Measurements from ENCODE around the gene DBN1.

DBN1 gene

GRCh38 chr5:177504086-177505056, 30.9 kb upstream of the DBN1 start:
- DNase-seq (ENCODE audit: low read depth): no peak

- DNase-seq (ENCODE audit: low read depth): no peak
Observed at GRCh38 chr5:177503351-177504085, 30.1 kb upstream of the DBN1 start.

- no peak for DNase-seq (ENCODE audit: low read depth)
Observed at GRCh38 chr5:177502886-177503285, 29.5 kb upstream of the DBN1 start.

GRCh38 chr5:177501874-177502678, 28.6 kb upstream of the DBN1 start:
- no peak for DNase-seq (ENCODE audit: low read depth)

- DNase-seq (ENCODE audit: low read depth): peak; percentile 88
Observed at GRCh38 chr5:177500685-177501522, 27.5 kb upstream of the DBN1 start.

GRCh38 chr5:177499842-177500241, 26.4 kb upstream of the DBN1 start:
- DNase-seq (ENCODE audit: low read depth): no peak

GRCh38 chr5:177498013-177498787, 24.8 kb upstream of the DBN1 start:
- DNase-seq (ENCODE audit: low read depth): peak; percentile 64

GRCh38 chr5:177497292-177498012, 24.0 kb upstream of the DBN1 start, which contains the start of gene PDLIM7:
TSS of gene PDLIM7 (minus strand) at chr5:177497604. CDS start at chr5:177496512, 1,092 bp downstream.
- DNase-seq (ENCODE audit: low read depth): peak; percentile 97

- peak; percentile 94 for DNase-seq (ENCODE audit: low read depth)
Observed at GRCh38 chr5:177496727-177497291, 23.4 kb upstream of the DBN1 start.

- peak; percentile 84 for DNase-seq (ENCODE audit: low read depth)
Observed at GRCh38 chr5:177496070-177496726, 22.8 kb upstream of the DBN1 start.

- DNase-seq (ENCODE audit: low read depth): peak; percentile 85
Observed at GRCh38 chr5:177495243-177496060, 22.0 kb upstream of the DBN1 start.

- peak; percentile 97 for DNase-seq (ENCODE audit: low read depth)
Observed at GRCh38 chr5:177494346-177495195, 21.1 kb upstream of the DBN1 start.

GRCh38 chr5:177493795-177494345, 20.4 kb upstream of the DBN1 start:
- DNase-seq (ENCODE audit: low read depth): no peak

GRCh38 chr5:177492841-177493240, 19.4 kb upstream of the DBN1 start:
- no peak for DNase-seq (ENCODE audit: low read depth)

GRCh38 chr5:177491983-177492746, 18.7 kb upstream of the DBN1 start:
- no peak for DNase-seq (ENCODE audit: low read depth)

GRCh38 chr5:177491429-177491945, 18.1 kb upstream of the DBN1 start:
- DNase-seq (ENCODE audit: low read depth): peak; percentile 61

Measured in ELR (cell line).